NCI-H1436 (cell line): ENCODE measurements around the gene PGBD1.
"Not testable (repeated sequence)": the region's sequence is repeated elsewhere in the genome, so short reads cannot be mapped to it uniquely, and the experiment has no call there.

Source experiments
- DNase-seq: peaks from one replicate; lab custom pipeline; 2025; lab: John Stamatoyannopoulos, UW

PGBD1 gene

GRCh38 chr6:28274888-28275287 is 6.5 kb upstream of the PGBD1 start:
- DNase-seq = no peak

- DNase-seq = no peak
Measured at GRCh38 chr6:28277746-28278145, 3.6 kb upstream of the PGBD1 start.

GRCh38 chr6:28280595-28281287 is 631 bp upstream of the PGBD1 start:
- no peak for DNase-seq

GRCh38 chr6:28282926-28283325 is 1.6 kb downstream of the PGBD1 start:
- no peak for DNase-seq

- no peak for DNase-seq
Measured at GRCh38 chr6:28291573-28291972, 10.2 kb downstream of the PGBD1 start.

GRCh38 chr6:28295326-28295725 is 14.0 kb downstream of the PGBD1 start:
- no peak for DNase-seq

- DNase-seq = no peak
Measured at GRCh38 chr6:28296520-28297060, 15.2 kb downstream of the PGBD1 start.

- DNase-seq = no peak
Measured at GRCh38 chr6:28303570-28303969, 22.2 kb downstream of the PGBD1 start.

- DNase-seq = not testable (repeated sequence)
Measured at GRCh38 chr6:28306363-28306762, 25.0 kb downstream of the PGBD1 start.

GRCh38 chr6:28311139-28311823 is 29.9 kb downstream of the PGBD1 start:
- no peak for DNase-seq

GRCh38 chr6:28312939-28313338 is 31.6 kb downstream of the PGBD1 start:
- DNase-seq = no peak

GRCh38 chr6:28315628-28316027 is 34.3 kb downstream of the PGBD1 start:
- DNase-seq = no peak

- not testable (repeated sequence) for DNase-seq
Measured at GRCh38 chr6:28317866-28318265, 36.5 kb downstream of the PGBD1 start.

GRCh38 chr6:28322661-28323060 is 41.3 kb downstream of the PGBD1 start:
- no peak for DNase-seq

- no peak for DNase-seq
Measured at GRCh38 chr6:28323813-28324424, 42.5 kb downstream of the PGBD1 start.

- no peak for DNase-seq
Measured at GRCh38 chr6:28326371-28326948, 45.1 kb downstream of the PGBD1 start.

- DNase-seq = no peak
Measured at GRCh38 chr6:28330041-28330440, 48.7 kb downstream of the PGBD1 start.

GRCh38 chr6:28333047-28333446 is 51.7 kb downstream of the PGBD1 start:
- DNase-seq = no peak

- DNase-seq = no peak
Measured at GRCh38 chr6:28333599-28334018, 52.2 kb downstream of the PGBD1 start.

- DNase-seq = no peak
Measured at GRCh38 chr6:28334286-28335039, 53.1 kb downstream of the PGBD1 start.

GRCh38 chr6:28335040-28335563 is 53.7 kb downstream of the PGBD1 start:
- DNase-seq = no peak
